Epithelial cell of esophagus (primary cell): ENCODE measurements around the gene HTR3D.
A peak's percentile ranks its signal among the peaks of the same experiment; 100 is the strongest.
"Not testable (repeated sequence)": the region's sequence is repeated elsewhere in the genome, so short reads cannot be mapped to it uniquely, and the experiment has no call there.

Experiments
- DNase-seq: peaks from one replicate; pipeline ENCODE4 v3.0.0; 2010; ENCODE audit warnings: low read depth
- H3K4me3 ChIP-seq: 2 replicates; pipeline ENCODE4 v1.5.1; 2011; ENCODE audit warnings: mild to moderate bottlenecking, low read length, control low read depth
- TF ChIP-seq, protein P1 (sequence below): IDR thresholded peaks from 2 replicates; pipeline ENCODE4 v1.5.1; 2011; ENCODE audit warnings: low read depth, mild to moderate bottlenecking, low read length, control low read depth, inconsistent platforms; ENCODE audit not compliant: insufficient read depth; ENCODE audit errors: missing control alignments

Gene HTR3D

DNA sequence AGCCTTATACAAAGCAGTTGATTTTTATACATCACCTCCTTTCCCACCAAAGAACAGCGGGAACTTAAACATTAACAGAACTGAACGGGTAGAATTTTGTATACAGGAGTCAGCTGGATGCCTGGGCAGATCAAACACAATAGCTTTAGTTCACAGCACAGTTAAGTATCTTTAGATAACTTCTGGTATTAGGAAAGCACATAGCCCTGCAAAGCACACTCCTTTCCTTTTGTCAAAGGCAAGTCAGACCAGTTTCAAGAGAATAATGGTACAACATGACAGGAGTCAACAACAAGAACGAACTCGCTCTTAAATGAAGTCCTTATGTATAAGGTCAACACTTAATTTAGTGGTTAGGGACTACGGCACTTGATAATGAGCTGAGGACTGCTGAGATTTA lies 40.1 kb upstream of the HTR3D start:
- TF ChIP-seq, protein P1, sequence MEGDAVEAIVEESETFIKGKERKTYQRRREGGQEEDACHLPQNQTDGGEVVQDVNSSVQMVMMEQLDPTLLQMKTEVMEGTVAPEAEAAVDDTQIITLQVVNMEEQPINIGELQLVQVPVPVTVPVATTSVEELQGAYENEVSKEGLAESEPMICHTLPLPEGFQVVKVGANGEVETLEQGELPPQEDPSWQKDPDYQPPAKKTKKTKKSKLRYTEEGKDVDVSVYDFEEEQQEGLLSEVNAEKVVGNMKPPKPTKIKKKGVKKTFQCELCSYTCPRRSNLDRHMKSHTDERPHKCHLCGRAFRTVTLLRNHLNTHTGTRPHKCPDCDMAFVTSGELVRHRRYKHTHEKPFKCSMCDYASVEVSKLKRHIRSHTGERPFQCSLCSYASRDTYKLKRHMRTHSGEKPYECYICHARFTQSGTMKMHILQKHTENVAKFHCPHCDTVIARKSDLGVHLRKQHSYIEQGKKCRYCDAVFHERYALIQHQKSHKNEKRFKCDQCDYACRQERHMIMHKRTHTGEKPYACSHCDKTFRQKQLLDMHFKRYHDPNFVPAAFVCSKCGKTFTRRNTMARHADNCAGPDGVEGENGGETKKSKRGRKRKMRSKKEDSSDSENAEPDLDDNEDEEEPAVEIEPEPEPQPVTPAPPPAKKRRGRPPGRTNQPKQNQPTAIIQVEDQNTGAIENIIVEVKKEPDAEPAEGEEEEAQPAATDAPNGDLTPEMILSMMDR, result no peak
- peak; percentile 88 for DNase-seq
- no peak overlapping the region for H3K4me3 ChIP-seq

DNA sequence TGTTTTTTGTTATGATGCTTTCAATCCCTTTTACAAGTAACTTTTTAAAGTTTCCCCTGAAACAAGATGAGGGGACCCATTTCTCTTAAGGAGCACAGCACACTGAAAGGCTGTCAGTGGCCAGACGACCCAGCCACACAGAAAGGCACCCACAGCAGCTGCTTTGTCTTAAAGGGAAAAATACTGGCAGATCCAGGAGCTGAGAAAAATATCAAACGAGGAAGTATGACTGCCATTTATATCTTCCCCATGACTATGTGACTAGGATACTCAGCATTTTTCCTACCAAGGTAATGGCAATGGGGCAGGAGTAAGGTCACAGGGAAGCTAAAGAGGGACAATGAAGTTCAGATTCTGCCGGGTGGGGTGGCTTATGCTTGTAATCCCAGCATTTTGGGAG lies 29.8 kb upstream of the HTR3D start:
- TF ChIP-seq, protein P1, result no peak
- no peak for DNase-seq
- no peak overlapping the region for H3K4me3 ChIP-seq

DNA sequence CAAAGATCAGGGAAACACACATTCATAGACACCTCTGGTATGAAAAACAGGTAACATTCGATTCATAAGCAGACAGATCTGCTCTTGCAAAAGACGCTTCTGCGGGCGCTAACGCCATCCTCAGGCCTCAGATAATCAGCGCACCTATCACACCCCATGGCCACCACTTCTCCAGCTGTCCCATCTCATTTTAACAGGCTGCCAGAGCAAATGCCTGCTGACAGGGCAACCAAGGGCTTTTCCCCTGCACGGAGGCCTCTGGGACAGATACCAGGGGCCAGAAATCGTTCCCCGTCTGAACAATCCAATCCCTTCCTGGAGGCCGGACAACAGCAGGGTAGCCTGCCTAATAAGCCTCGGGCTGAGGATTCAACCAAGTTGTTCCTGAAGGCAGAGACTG lies 29.1 kb upstream of the HTR3D start:
- H3K4me3 ChIP-seq, result no peak overlapping the region
- DNase-seq, result no peak
- TF ChIP-seq, protein P1, result no peak

DNA sequence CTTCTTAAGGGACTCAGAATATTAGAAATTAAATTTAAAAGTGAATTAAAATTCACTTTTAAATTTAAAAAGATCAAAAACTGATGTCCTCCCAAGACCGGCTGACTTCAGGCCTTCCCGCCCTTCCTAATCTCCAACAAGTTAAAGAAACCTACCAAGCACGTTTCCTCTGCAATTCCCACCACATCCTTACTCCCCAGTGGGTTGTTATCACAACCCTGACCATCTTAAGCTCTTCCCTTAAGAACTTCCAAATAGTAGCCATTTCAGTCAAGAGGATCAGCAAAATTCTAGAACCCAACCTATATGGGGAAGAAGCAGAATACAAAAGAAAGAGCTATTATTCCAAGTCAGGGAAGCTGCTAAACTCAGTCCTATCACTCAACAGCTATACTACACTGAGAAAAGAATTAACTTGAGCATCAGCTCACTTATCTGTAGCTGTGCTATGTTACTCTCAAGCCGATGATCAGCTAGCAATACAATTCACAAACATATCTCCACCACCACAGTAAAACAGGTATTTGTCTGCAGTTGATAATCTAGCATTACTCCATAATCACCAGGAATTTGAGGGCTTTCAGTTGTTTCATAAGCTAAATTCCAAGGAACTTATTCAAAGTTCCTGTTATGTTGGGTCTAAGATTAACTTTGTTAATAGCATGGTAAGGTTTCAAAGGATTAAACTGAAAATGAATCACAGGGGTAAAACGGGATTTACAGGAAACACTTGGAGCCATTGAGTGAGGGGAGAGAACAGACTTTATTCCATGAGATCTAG lies 28.2 kb upstream of the HTR3D start:
- peak; percentile 86 for DNase-seq
- TF ChIP-seq, protein P1, result no peak
- H3K4me3 ChIP-seq, result no peak overlapping the region

DNA sequence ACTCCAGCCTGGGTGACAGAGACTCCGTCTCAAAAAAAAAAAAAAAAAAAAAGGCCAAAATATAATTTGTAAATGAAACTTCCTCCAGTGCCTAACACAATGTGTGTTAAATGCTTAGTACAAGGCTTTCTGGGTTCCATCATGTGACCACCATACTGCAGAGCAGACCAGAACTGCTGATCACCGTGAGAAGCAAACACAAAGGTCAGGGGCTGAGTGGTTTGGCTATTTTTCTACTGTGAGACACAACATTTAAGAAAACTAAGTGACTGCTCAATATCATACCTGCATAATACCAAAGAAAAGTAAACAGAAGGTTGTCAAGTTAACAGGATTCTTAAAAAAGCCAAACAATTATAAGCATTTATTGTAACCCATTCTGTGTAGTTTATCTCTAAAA lies 27.1 kb upstream of the HTR3D start:
- no peak overlapping the region for H3K4me3 ChIP-seq
- no peak for DNase-seq
- TF ChIP-seq, protein P1, result no peak

DNA sequence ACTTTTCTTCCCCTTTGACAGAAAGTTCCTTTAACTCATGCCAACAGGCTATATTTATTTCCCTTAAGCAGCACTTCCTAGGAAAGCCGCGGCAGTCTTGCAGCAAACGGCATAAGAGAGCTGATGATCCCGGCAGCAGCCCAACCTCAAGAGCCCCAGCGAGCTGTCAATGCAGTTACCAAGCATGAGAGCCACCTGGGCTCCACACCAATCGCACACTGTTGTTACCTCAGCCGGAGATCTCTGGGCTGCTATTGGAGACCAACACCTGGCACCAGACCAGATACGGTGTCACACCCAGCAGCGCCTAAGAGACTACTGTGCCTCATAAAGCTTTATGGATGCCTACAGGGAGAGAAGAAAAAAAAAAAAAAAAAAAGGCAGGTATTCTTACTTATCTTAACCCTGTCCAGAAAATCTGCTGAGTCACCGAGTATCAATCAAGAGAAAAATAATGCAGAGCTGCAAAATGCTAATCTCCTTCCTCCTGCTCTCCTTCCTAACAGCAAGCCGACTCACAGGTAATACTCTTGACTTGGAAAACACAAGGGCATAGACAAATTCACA lies 25.5 kb upstream of the HTR3D start:
- H3K4me3 ChIP-seq, result no peak overlapping the region
- TF ChIP-seq, protein P1, result no peak
- peak; percentile 99 for DNase-seq

DNA sequence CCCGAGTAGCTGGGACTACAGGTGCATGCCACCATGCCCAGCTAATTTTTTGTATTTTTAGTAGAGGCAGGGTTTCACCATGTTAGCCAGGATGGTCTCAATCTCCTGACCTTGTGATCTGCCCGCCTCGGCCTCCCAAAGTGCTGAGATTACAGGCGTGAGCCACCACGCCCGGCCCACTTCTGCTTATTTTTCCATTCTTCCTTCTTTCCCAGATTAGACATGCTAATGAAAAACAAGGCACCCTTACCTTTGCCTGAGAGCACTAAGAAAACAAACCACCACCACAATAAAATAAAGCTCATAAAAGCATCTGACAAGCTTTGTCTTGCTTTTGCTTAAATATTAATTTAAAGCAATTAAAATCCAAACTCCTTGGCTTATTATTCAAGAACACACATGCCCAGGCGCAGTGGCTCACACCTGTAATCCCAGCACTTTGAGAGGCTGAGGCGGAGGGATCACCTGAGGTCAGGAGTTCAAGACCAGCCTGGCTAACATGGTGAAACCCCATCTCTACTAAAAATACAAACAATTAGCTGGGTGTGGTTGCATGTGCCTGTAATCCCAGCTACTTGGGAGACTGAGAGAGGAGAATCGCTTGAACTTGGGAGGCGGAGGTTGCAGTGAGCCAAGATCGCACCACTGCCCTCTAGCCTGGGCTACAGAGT lies 24.3 kb upstream of the HTR3D start:
- not testable (repeated sequence) for DNase-seq, H3K4me3 ChIP-seq
